22Rv1 (cell line): Measurements from ENCODE around the gene CCNF.

Experiments
- ZFX ChIP-seq: fragments of 450-650 bp; IDR thresholded peaks from 2 replicates; pipeline ENCODE4 v1.6.1; 2017; ENCODE audit warnings: antibody characterized with exemption, borderline replicate concordance
- TF ChIP-seq, protein P1 (sequence below): fragments of 450-650 bp; IDR thresholded peaks from 2 replicates; pipeline ENCODE4 v1.5.1; 2017; ENCODE audit warnings: mild to moderate bottlenecking

DNA sequence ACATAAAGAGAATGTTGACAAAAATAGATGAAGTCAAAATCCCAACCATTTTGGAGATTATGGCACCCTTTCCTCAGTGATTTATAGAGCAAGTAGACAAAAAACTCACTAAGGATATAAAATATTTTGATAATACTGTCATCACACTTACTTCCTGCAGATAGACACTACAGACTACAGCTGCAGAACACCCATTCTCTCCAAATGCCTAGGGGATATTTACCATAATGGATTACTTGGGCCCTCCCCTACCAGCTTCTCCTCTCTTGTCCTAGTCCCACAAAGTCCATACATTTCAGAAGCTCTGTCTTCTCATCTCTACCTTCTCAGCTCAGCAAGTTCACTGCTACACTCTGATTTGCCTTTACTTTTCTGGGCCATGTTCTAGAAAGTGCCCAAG is 37.2 kb upstream of the CCNF start:
- TF ChIP-seq, protein P1, sequence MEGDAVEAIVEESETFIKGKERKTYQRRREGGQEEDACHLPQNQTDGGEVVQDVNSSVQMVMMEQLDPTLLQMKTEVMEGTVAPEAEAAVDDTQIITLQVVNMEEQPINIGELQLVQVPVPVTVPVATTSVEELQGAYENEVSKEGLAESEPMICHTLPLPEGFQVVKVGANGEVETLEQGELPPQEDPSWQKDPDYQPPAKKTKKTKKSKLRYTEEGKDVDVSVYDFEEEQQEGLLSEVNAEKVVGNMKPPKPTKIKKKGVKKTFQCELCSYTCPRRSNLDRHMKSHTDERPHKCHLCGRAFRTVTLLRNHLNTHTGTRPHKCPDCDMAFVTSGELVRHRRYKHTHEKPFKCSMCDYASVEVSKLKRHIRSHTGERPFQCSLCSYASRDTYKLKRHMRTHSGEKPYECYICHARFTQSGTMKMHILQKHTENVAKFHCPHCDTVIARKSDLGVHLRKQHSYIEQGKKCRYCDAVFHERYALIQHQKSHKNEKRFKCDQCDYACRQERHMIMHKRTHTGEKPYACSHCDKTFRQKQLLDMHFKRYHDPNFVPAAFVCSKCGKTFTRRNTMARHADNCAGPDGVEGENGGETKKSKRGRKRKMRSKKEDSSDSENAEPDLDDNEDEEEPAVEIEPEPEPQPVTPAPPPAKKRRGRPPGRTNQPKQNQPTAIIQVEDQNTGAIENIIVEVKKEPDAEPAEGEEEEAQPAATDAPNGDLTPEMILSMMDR = no peak
- no peak for TF ChIP-seq ZFX
